Hippocampal formation (tissue), 2 donors: ENCODE results near the gene POP5.
"Not testable (repeated sequence)": the region's sequence is repeated elsewhere in the genome, so short reads cannot be mapped to it uniquely, and the experiment has no call there.

ENCODE experiments used
- DNase-seq, 2 donors: peaks; one replicate each; lab custom pipeline; 2025; lab: John Stamatoyannopoulos, UW

POP5 gene, protein sequence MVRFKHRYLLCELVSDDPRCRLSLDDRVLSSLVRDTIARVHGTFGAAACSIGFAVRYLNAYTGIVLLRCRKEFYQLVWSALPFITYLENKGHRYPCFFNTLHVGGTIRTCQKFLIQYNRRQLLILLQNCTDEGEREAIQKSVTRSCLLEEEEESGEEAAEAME

GRCh38 chr12:120580787-120581723 lies at the start of gene POP5:
Gene POP5 (minus strand): TSS chr12:120581402. CDS start chr12:120581362, 40 bp downstream.
- DNase-seq, result peak; percentile 95 to 99

- DNase-seq, result peak; percentile 22 to 31
These were observed 49.1 kb upstream of the POP5 start for GRCh38 chr12:120630104-120630892.

- DNase-seq, result no peak
These were observed 47.7 kb upstream of the POP5 start for GRCh38 chr12:120628919-120629318.

- DNase-seq, result no peak
These were observed 44.6 kb upstream of the POP5 start for GRCh38 chr12:120625557-120626419.

DNA sequence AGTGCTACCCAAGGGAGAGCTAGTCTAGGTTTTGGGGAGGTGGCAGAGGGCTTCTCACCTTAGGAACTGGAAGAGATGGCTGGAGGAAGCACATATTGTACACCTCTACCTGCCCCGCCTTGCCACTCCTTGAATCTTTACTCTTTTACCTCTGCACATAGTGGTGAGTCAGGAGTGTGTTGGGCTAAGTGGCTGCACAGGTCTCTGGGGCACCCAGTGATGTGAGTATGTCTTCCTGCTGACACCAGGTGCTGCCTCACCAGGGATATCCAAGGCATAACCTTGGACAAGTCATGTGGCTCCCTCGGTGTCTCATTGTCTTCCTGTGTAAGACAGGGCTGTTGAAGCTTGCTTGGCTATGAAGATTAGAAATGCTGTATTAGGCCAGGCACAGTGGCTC lies 39.4 kb upstream of the POP5 start:
- DNase-seq, result no peak

GRCh38 chr12:120618954-120619615 lies 37.9 kb upstream of the POP5 start:
- no peak for DNase-seq

GRCh38 chr12:120617767-120618166 lies 36.6 kb upstream of the POP5 start:
- not testable (repeated sequence) for DNase-seq

DNA sequence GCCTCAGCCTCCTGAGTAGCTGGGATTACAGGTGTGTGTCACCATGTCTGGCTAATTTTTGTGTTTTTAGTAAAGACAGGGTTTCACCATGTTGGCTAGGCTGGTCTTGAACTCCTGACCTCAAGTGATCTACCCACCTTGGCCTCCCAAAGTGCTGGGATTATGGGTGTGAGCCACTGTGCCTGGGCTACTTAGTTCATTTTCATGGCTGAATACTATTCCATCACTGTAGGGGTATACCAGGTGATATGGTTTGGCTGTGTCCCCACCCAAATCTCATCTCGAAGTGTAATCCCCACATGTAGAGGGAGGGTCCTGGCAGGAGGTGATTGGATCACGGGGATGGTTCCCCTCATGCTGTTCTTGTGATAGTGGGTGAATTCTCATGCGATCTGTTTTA lies 36.0 kb upstream of the POP5 start:
- DNase-seq, result not testable (repeated sequence)

- no peak for DNase-seq
These were observed 33.6 kb upstream of the POP5 start for GRCh38 chr12:120614848-120615247.

GRCh38 chr12:120611534-120611933 lies 30.3 kb upstream of the POP5 start:
- DNase-seq, result not testable (repeated sequence)

GRCh38 chr12:120610560-120610959 lies 29.4 kb upstream of the POP5 start:
- no peak for DNase-seq

- not testable (repeated sequence) for DNase-seq
These were observed 21.2 kb upstream of the POP5 start for GRCh38 chr12:120602416-120602815.

- DNase-seq, result no peak
These were observed 18.7 kb upstream of the POP5 start for GRCh38 chr12:120599672-120600552.

GRCh38 chr12:120598674-120599463 lies 17.7 kb upstream of the POP5 start:
- DNase-seq, result no peak

DNA sequence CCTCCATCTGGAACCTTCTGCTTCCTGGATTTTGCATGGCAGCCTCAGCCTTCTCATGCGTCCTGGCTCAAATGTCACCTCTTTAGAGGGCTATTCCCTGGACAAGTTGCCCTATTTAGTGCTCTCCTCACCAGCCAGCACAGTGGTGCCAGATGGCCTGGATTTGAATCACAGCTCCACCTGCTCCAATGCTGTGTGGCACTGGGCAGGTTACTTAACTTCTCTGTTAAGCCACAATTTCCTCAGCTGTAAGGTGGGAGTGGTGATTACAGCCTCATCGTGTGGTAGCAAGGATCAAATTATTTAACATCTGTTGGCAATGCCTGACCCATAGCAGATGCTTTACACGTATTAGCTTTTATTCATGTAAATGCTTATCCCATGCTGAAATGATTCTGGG lies 16.7 kb upstream of the POP5 start:
- no peak for DNase-seq

GRCh38 chr12:120596901-120597300 lies 15.7 kb upstream of the POP5 start:
- no peak for DNase-seq

DNA sequence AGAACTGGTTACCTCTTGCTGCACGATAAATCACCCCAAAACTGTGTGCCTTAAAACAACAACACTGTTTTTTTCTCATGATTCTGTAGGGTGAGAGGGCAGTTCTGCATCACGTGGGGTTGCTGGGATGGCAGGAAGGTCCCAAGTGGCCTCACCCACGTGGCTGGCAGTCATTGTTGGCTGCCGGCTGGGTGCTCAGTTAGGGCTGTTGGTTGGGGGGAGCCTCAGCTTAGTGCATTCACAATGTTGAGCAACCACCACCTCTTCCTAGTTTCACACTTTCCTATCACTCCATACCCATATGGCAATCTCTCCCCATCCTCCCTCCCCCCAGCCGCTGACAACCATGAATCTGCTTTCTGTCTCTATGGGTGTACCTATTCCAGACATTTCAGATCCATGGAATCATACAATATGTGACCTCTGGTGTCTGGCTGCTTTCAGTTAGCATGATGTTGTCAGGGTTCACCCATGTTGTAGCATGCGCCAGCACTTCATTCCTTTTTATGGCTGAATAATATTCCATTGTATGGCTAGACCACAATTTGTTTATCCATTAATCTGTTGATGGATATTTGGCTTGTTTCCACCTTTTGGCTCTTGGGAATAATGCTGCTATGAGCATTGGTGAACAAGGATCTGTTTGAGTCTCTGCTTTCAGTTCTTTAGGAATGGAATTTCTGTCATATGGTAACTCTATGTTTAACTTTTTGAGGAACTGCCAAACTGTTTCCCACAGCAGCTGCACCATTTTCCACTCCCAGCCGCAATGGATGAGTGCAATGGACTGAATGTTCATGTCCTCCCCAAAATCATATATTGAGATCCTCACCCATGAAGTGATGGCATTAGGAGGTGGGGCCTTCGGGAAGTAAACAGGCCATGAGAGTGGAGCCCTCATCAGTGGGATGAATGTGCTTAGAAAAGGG lies 11.2 kb upstream of the POP5 start:
- no peak for DNase-seq
